ENCODE data around the gene ZFR. TPM values are rescaled to one million over a fixed set of nuclear protein-coding genes. Genes with fewer than 3 reads are reported as not detected.

ZFR gene
- total and polyA plus RNA-seq, 4 donors = 17.5 to 44.5 (median 30.8) TPM

DNA sequence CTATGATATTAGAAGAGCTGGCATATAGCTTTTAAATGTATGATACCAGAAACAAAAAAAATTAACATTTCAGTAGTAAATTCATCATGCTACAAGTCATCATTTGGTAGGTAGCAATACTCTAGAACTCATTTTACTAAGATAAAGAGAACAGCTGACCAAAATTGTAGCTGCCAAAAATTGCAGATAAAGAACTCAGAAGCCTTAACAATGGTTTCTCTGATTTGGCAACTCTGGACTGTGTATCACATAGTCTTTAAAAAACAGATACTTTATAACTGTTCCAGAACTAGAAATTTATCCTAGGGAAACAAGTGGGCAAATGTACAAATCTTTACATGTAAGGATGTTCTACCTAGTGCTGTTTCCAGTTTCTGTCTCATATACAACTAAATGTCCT, 33.9 kb downstream of the ZFR start (continued):
- TF ChIP-seq CTCF (IDR thresholded peaks at IDR 0.05; ENCODE audit: low read depth, low read length, missing input control) = no peak
- no peak for TF ChIP-seq GABPA (IDR thresholded peaks at IDR 0.05 in 1 of 2, conservative IDR thresholded peaks at IDR 0.05 in 1 of 2)
- no peak for TF ChIP-seq HNF4G (IDR thresholded peaks at IDR 0.05)

- DNase-seq (ENCODE audit: low spot score) = no peak
- Histone ChIP-seq H3K4me1 (ENCODE audit: control insufficient read depth in 4 of 4, insufficient read depth in 4 of 4, low read length in 3 of 4) (no peaks in the 10 kb centered on the region), H3K36me3 (ENCODE audit: control insufficient read depth in 4 of 4, insufficient read depth in 3 of 4, low read depth in 1 of 4, low read length in 3 of 4) (peaks cover 9 to 53% (median 48%) of the 10 kb centered on the region in 4 donors), H3K27me3 (ENCODE audit: control insufficient read depth in 4 of 4, insufficient read depth in 4 of 4, low read length in 3 of 4) (no peaks in the 10 kb centered on the region), H3K27ac (ENCODE audit: low read depth in 1 of 2, low read length in 2 of 2) (no peak overlapping the region), H3K4me3 (ENCODE audit: low read depth in 1 of 3, low read length in 3 of 3) (no peak overlapping the region), H3K9me3 (ENCODE audit: control insufficient read depth in 4 of 4, low read length in 3 of 4) (no peaks in the 10 kb centered on the region), H3K9ac (ENCODE audit: low read depth in 1 of 2, low read length in 2 of 2) (no peak overlapping the region)
- WGBS = 94% methylated on average over 2 of the region's 2 CpGs
- TF ChIP-seq EGR1 (IDR thresholded peaks at IDR 0.05; ENCODE audit: low read depth in 2 of 2) (no peak), HNF4A (conservative IDR thresholded peaks at IDR 0.05) (no peak)
Measured at GRCh38 chr5:32406650-32407049, 37.9 kb downstream of the ZFR start.

DNA sequence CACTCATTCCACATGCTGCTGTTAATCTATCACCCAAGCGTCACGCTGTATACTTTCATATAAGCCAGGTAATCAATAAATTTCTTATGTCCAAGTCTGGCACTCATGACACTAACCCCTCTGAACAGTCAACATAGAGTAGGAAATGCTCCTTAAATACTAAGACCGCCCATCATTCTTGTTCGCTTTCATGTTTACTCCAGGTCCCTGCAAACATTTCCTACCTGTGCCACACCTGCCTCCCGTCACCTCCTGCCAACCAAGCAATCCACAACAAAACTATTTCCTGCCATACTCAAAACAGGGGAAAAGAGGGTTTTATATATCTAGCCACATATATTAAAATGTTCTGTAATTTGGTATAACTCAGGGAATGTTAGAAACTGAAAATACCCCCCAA, 39.0 kb downstream of the ZFR start:
- no peak for TF ChIP-seq FOXA1 (IDR thresholded peaks at IDR 0.05)
- TF ChIP-seq, protein P1, sequence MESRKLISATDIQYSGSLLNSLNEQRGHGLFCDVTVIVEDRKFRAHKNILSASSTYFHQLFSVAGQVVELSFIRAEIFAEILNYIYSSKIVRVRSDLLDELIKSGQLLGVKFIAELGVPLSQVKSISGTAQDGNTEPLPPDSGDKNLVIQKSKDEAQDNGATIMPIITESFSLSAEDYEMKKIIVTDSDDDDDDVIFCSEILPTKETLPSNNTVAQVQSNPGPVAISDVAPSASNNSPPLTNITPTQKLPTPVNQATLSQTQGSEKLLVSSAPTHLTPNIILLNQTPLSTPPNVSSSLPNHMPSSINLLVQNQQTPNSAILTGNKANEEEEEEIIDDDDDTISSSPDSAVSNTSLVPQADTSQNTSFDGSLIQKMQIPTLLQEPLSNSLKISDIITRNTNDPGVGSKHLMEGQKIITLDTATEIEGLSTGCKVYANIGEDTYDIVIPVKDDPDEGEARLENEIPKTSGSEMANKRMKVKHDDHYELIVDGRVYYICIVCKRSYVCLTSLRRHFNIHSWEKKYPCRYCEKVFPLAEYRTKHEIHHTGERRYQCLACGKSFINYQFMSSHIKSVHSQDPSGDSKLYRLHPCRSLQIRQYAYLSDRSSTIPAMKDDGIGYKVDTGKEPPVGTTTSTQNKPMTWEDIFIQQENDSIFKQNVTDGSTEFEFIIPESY (IDR thresholded peaks at IDR 0.05) = no peak
- no peak for TF ChIP-seq JUND (IDR thresholded peaks at IDR 0.05)
- no peak for TF ChIP-seq GABPA (IDR thresholded peaks at IDR 0.05 in 1 of 2, conservative IDR thresholded peaks at IDR 0.05 in 1 of 2)
- no peak for TF ChIP-seq FOXA2 (IDR thresholded peaks at IDR 0.05)
- TF ChIP-seq YY1 (IDR thresholded peaks at IDR 0.05) = no peak
- TF ChIP-seq, protein P2, sequence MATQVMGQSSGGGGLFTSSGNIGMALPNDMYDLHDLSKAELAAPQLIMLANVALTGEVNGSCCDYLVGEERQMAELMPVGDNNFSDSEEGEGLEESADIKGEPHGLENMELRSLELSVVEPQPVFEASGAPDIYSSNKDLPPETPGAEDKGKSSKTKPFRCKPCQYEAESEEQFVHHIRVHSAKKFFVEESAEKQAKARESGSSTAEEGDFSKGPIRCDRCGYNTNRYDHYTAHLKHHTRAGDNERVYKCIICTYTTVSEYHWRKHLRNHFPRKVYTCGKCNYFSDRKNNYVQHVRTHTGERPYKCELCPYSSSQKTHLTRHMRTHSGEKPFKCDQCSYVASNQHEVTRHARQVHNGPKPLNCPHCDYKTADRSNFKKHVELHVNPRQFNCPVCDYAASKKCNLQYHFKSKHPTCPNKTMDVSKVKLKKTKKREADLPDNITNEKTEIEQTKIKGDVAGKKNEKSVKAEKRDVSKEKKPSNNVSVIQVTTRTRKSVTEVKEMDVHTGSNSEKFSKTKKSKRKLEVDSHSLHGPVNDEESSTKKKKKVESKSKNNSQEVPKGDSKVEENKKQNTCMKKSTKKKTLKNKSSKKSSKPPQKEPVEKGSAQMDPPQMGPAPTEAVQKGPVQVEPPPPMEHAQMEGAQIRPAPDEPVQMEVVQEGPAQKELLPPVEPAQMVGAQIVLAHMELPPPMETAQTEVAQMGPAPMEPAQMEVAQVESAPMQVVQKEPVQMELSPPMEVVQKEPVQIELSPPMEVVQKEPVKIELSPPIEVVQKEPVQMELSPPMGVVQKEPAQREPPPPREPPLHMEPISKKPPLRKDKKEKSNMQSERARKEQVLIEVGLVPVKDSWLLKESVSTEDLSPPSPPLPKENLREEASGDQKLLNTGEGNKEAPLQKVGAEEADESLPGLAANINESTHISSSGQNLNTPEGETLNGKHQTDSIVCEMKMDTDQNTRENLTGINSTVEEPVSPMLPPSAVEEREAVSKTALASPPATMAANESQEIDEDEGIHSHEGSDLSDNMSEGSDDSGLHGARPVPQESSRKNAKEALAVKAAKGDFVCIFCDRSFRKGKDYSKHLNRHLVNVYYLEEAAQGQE (IDR thresholded peaks at IDR 0.05) = no peak
- TF ChIP-seq HNF4A (conservative IDR thresholded peaks at IDR 0.05) = no peak
- no peak for TF ChIP-seq SP1 (IDR thresholded peaks at IDR 0.05)
- no peak for TF ChIP-seq RAD21 (IDR thresholded peaks at IDR 0.05)
- no peak for TF ChIP-seq RXRA (IDR thresholded peaks at IDR 0.05)
- no peak for TF ChIP-seq NR2F2 (IDR thresholded peaks at IDR 0.05)
- TF ChIP-seq MAX (IDR thresholded peaks at IDR 0.05) = no peak
- TF ChIP-seq CTCF (IDR thresholded peaks at IDR 0.05; ENCODE audit: low read depth, low read length, missing input control) = no peak
- no peak for TF ChIP-seq HNF4G (IDR thresholded peaks at IDR 0.05)
- TF ChIP-seq, protein P3, sequence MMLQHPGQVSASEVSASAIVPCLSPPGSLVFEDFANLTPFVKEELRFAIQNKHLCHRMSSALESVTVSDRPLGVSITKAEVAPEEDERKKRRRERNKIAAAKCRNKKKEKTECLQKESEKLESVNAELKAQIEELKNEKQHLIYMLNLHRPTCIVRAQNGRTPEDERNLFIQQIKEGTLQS (IDR thresholded peaks at IDR 0.05) = no peak
- no peak for TF ChIP-seq TAF1 (conservative IDR thresholded peaks at IDR 0.05)
- no peak for TF ChIP-seq EGR1 (IDR thresholded peaks at IDR 0.05; ENCODE audit: low read depth in 2 of 2)
- no peaks in the 10 kb centered on the region for H3K4me1 ChIP-seq (ENCODE audit: control insufficient read depth in 4 of 4, insufficient read depth in 4 of 4, low read length in 3 of 4)
- H3K9me3 ChIP-seq (ENCODE audit: control insufficient read depth in 4 of 4, low read length in 3 of 4) = no peaks in the 10 kb centered on the region
- H3K36me3 ChIP-seq (ENCODE audit: control insufficient read depth in 4 of 4, insufficient read depth in 3 of 4, low read depth in 1 of 4, low read length in 3 of 4) = peaks cover 12 to 53% (median 51%) of the 10 kb centered on the region in 4 donors
- H3K9ac ChIP-seq (ENCODE audit: low read depth in 1 of 2, low read length in 2 of 2) = no peak overlapping the region
- no peak overlapping the region for H3K4me3 ChIP-seq (ENCODE audit: low read depth in 1 of 3, low read length in 3 of 3)
- no peaks in the 10 kb centered on the region for H3K27me3 ChIP-seq (ENCODE audit: control insufficient read depth in 4 of 4, insufficient read depth in 4 of 4, low read length in 3 of 4)
- WGBS = 93% methylated on average over 5 of the region's 5 CpGs
- H3K27ac ChIP-seq (ENCODE audit: low read depth in 1 of 2, low read length in 2 of 2) = no peak overlapping the region
- no peak for DNase-seq (ENCODE audit: low spot score)
